Lower leg skin (tissue), 4 donors: ENCODE measurements around the gene ZNF770. TPM values are rescaled to one million over a fixed set of nuclear protein-coding genes. Genes with fewer than 3 reads are reported as not detected.
"Not testable (repeated sequence)": the region's sequence is repeated elsewhere in the genome, so short reads cannot be mapped to it uniquely, and the experiment has no call there.

Experiments used
- DNase-seq, 2 donors: peaks; one replicate each; pipeline ENCODE4 v3.0.0-alpha.2; 2019; ENCODE audit warnings: low spot score in 2 of 2
- H3K4me3 ChIP-seq: fragments of 200-600 bp; sonication (generic); 2 replicates; pipeline ENCODE4 v1.5.1; 2017; ENCODE audit warnings: mild to moderate bottlenecking, low read depth; ENCODE audit not compliant: poor library complexity, severe bottlenecking
- POLR2A ChIP-seq, 2 donors: fragments of 450-650 bp; IDR thresholded peaks; one replicate each; pipeline ENCODE4 v1.6.1; 2016 to 2017; ENCODE audit warnings: antibody characterized with exemption in 2 of 2, mild to moderate bottlenecking in 1 of 2, moderate library complexity in 1 of 2
- WGBS, 2 donors: methylation state at CpG; one replicate each; pipeline ENCODE4 v1.1.5; 2018; 5-methylcytosine and 5-hydroxymethylcytosine counted together
- intact Hi-C: fragments of 100-400 bp; cut with DNase I; formaldehyde crosslinking; loops from one replicate; pipeline ENCODE4 v1.15.0; 2023; ENCODE audit warnings: low total_unique reads
- total RNA-seq, 4 donors: library from RNA; depleted of rRNA; stranded (reverse); fragments of >200 nt; gene quantifications; one replicate each; pipeline ENCODE4 v1.1.0, GENCODE V29; 2016
- TF ChIP-seq, protein P1 (sequence below), 3 donors: fragments of 450-650 bp; IDR thresholded peaks; one replicate each; pipeline ENCODE4 v1.5.1; 2016; ENCODE audit warnings: antibody characterized with exemption in 3 of 3, mild to moderate bottlenecking in 3 of 3, moderate library complexity in 2 of 3

Gene ZNF770
- total RNA-seq, 4 donors from 2014 or later, result 45.3 to 96.7 (median 67.5) TPM

DNA sequence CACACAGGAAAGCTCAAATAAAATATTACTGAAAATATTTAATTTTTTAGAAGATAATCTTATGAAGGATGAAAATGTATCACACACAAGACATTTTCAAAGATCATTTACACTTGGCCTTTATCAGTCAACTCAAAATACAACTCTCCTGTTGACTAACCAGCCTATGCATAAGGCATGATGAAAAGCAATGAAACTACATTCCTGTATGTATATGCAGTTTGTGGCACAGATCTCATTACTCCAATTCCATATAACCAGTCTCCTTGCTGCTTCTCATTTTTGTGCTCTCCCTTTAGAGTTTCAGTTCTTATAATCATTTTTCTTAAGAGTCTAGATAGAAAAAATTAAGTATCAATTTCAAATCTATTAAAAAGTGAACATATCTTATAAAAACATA lies 44.4 kb downstream of the ZNF770 start:
- TF ChIP-seq, protein P1, sequence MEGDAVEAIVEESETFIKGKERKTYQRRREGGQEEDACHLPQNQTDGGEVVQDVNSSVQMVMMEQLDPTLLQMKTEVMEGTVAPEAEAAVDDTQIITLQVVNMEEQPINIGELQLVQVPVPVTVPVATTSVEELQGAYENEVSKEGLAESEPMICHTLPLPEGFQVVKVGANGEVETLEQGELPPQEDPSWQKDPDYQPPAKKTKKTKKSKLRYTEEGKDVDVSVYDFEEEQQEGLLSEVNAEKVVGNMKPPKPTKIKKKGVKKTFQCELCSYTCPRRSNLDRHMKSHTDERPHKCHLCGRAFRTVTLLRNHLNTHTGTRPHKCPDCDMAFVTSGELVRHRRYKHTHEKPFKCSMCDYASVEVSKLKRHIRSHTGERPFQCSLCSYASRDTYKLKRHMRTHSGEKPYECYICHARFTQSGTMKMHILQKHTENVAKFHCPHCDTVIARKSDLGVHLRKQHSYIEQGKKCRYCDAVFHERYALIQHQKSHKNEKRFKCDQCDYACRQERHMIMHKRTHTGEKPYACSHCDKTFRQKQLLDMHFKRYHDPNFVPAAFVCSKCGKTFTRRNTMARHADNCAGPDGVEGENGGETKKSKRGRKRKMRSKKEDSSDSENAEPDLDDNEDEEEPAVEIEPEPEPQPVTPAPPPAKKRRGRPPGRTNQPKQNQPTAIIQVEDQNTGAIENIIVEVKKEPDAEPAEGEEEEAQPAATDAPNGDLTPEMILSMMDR (IDR thresholded peaks at IDR 0.05), result no peak
- TF ChIP-seq POLR2A (IDR thresholded peaks at IDR 0.05), result no peak
- intact Hi-C loops, result no loop called here
- no peak overlapping the region for H3K4me3 ChIP-seq
- no peak for DNase-seq

DNA sequence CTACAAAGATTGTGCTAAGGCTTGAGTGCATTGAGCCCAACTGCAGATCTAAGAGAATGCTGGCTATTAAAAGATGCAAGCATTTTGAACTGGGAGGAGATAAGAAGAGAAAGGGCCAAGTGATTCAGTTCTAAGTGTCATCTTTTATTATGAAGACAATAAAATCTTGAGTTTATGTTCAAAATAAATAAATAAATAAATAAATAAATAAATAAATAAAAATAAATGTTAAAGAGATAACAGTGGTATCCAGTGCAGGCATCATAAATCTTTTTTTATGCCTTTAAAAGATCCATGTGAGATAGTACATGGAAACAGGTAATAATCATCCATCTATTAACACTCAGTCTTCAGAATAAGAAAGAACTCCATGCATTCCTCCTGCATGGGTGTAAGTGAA lies 44.8 kb downstream of the ZNF770 start:
- H3K4me3 ChIP-seq, intact Hi-C loops, DNase-seq: not testable (repeated sequence)

- 85 to 87% methylated on average over 6 of the region's 6 CpGs for WGBS, 2 donors
These were observed 45.7 kb downstream of the ZNF770 start for GRCh38 chr15:34942363-34942762.

GRCh38 chr15:34941831-34942230 lies 46.3 kb downstream of the ZNF770 start:
- 83 to 84% methylated on average over 3 of the region's 3 CpGs for WGBS, 2 donors
- TF ChIP-seq POLR2A (IDR thresholded peaks at IDR 0.05), result no peak
- TF ChIP-seq, protein P1 (IDR thresholded peaks at IDR 0.05), result no peak
- no peak overlapping the region for H3K4me3 ChIP-seq

More at GRCh38 chr15:34942363-34942762, 45.7 kb downstream of the ZNF770 start:
- TF ChIP-seq, protein P1 (IDR thresholded peaks at IDR 0.05), result no peak
- intact Hi-C loops, result no loop called here
- DNase-seq, result no peak
- H3K4me3 ChIP-seq, result no peak overlapping the region

DNA sequence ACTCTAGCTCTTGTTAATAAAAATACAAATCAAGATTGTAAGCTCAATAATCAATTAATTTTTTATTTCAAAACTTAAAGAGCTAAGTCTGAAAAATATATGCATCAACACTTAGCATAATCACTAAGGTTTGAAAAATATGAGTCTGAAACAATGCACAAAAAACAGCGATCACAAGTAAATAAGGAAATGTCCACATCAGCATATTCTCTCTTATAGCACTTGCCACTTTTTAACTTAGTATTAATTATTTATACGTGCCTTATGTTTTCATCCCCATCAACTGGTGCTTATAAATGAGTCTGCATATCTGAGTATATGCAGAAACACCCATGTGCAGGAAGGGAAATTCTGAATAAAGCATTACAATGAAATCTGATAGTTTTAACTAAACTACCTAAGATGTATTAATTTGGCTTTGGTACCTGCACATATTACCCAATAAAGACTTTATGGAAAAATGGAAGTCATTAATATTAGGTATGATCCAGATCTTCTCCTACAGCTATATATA lies 46.8 kb downstream of the ZNF770 start:
- intact Hi-C loops, result no loop called here
- no peak overlapping the region for H3K4me3 ChIP-seq
- TF ChIP-seq, protein P1 (IDR thresholded peaks at IDR 0.05), result no peak
- TF ChIP-seq POLR2A (IDR thresholded peaks at IDR 0.05), result no peak
- WGBS, 2 donors, result 97 to 99% methylated on average over 2 of the region's 2 CpGs
- DNase-seq, result no peak

More at GRCh38 chr15:34941831-34942230, 46.3 kb downstream of the ZNF770 start:
- DNase-seq, result no peak
- intact Hi-C loops, result no loop called here

- DNase-seq, result no peak
- intact Hi-C loops, result no loop called here
- TF ChIP-seq, protein P1 (IDR thresholded peaks at IDR 0.05), result no peak
- no peak for TF ChIP-seq POLR2A (IDR thresholded peaks at IDR 0.05)
- H3K4me3 ChIP-seq, result no peak overlapping the region
- 89 to 96% methylated on average over 3 of the region's 3 CpGs for WGBS, 2 donors
These were observed 54.6 kb downstream of the ZNF770 start for GRCh38 chr15:34933432-34933975.

DNA sequence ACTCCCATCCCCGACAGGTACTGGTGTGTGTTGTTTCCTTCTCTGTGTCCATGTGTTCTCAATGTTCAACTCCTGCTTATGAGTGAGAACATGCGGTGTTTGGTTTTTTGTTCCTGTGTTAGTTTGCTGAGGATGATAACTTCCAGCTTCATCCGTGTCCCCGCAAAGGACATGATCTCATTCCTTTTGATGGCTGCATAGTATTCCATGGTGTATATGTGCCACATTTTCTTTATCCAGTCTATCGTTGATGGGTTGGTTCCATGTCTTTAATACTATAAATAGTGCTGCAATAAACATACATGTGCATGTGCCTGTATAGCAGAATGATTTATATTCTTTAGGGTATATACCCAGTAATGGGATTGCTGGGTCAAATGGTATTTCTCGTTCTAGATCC lies 59.7 kb downstream of the ZNF770 start:
- intact Hi-C loops, result loop anchor here (10.0 kb wide), 1 partner anchor 564 kb away; the partner anchor contains the start of gene LPCAT4
- H3K4me3 ChIP-seq, DNase-seq: not testable (repeated sequence)
- WGBS, 2 donors, result 95 to 97% methylated on average over 6 of the region's 6 CpGs
